Measurements from ENCODE around the gene KLHL15.

DNA sequence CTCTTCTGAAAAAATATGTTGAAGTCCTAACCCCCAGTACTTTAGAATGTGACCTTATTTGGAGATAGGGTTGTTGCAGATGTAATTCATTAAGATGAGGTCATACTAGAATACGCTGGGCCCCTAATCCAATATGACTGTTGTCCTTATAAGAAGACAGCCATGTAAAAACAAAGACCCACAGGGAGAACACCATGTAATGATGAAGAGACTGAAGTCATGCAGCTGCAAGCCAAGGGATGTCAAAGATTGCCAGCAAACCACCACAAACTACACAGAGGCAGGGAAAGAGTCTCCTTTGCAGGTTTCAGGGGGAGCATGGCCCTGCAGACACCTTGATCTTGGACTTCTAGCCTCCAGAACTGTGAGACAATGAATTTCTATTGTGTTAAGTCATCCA, 81.8 kb downstream of the KLHL15 start:
- TF ChIP-seq, protein P1, sequence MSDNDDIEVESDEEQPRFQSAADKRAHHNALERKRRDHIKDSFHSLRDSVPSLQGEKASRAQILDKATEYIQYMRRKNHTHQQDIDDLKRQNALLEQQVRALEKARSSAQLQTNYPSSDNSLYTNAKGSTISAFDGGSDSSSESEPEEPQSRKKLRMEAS (IDR thresholded peaks at IDR 0.05) = no peak
- TF ChIP-seq RAD21 (IDR thresholded peaks at IDR 0.05; ENCODE audit: low read depth) (no peak), EP300 (IDR thresholded peaks at IDR 0.05; ENCODE audit: borderline replicate concordance) (no peak), YY1 (IDR thresholded peaks at IDR 0.05; ENCODE audit: low read depth) (no peak), CREB1 (IDR thresholded peaks at IDR 0.05; ENCODE audit: low read depth) (no peak), REST (IDR thresholded peaks at IDR 0.05; ENCODE audit: low read depth) (no peak), TAF1 (IDR thresholded peaks at IDR 0.05; ENCODE audit: low read depth) (no peak), CEBPB (IDR thresholded peaks at IDR 0.05) (no peak), ZBTB7A (IDR thresholded peaks at IDR 0.05; ENCODE audit: low read depth) (no peak)
- TF ChIP-seq, protein P2, sequence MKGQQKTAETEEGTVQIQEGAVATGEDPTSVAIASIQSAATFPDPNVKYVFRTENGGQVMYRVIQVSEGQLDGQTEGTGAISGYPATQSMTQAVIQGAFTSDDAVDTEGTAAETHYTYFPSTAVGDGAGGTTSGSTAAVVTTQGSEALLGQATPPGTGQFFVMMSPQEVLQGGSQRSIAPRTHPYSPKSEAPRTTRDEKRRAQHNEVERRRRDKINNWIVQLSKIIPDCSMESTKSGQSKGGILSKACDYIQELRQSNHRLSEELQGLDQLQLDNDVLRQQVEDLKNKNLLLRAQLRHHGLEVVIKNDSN (IDR thresholded peaks at IDR 0.05) = no peak
